ENCODE data around the gene CCNI2.
"Not testable (repeated sequence)": the region's sequence is repeated elsewhere in the genome, so short reads cannot be mapped to it uniquely, and the experiment has no call there.

Gene CCNI2

GRCh38 chr5:132778129-132778528, 30.9 kb downstream of the CCNI2 start:
- in situ Hi-C loops (cut with MboI; ENCODE audit: low sequenced_read_pairs): no loop called here

GRCh38 chr5:132778856-132779255, 31.6 kb downstream of the CCNI2 start:
- in situ Hi-C loops (cut with MboI; ENCODE audit: low sequenced_read_pairs): no loop called here

DNA sequence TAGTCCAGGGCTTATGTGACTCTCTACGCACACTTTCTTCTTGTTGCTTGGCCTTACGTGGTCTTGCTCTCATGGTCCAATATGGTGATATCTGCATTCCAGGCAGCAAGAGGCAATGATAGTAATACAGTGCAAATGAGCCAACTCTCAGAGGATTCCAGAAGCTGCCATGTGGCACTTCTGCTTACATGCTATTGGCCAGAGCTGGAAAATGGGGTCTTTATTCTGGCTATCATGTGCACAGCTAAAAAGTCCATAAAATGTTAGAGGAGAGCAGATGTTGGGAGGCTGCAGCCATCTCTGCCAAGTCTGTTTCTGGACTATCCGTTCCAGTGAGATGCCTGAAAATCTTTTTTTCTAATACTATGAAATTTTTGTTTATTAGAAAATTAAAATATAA, 32.7 kb downstream of the CCNI2 start:
- in situ Hi-C loops (cut with MboI; ENCODE audit: low sequenced_read_pairs): no loop called here

GRCh38 chr5:132780577-132780976, 33.4 kb downstream of the CCNI2 start:
- in situ Hi-C loops (cut with MboI; ENCODE audit: low sequenced_read_pairs): no loop called here

- in situ Hi-C loops (cut with MboI; ENCODE audit: low sequenced_read_pairs): no loop called here
Observed at GRCh38 chr5:132781029-132781428, 33.8 kb downstream of the CCNI2 start.

- in situ Hi-C loops (cut with MboI; ENCODE audit: low sequenced_read_pairs): no loop called here
Observed at GRCh38 chr5:132782101-132782500, 34.9 kb downstream of the CCNI2 start.

- in situ Hi-C loops (cut with MboI; ENCODE audit: low sequenced_read_pairs): no loop called here
Observed at GRCh38 chr5:132785365-132785764, 38.1 kb downstream of the CCNI2 start.

- in situ Hi-C loops (cut with MboI; ENCODE audit: low sequenced_read_pairs): no loop called here
Observed at GRCh38 chr5:132785864-132786263, 38.6 kb downstream of the CCNI2 start.

- in situ Hi-C loops (cut with MboI; ENCODE audit: low sequenced_read_pairs): no loop called here
Observed at GRCh38 chr5:132787076-132787475, 39.9 kb downstream of the CCNI2 start.

DNA sequence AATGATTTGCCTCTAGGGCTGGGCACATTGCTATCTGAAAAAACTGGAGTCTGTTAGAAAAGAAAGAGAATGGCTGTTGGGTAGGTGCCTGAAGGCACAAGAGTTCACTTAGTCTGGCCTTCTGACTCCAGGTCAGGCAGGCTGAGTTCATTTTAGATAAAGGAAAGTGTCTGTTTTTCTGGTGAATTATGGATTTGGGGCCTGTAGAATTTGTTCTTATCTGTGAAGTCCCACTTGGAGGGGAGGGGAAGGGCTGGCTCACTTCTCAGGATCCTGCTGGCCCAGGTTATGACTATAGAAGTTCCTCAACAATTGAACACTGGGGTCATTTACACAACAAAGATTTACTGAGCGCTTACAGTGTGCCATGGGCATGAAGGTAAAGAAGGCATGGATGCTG, 41.3 kb downstream of the CCNI2 start:
- in situ Hi-C loops (cut with MboI; ENCODE audit: low sequenced_read_pairs): no loop called here

DNA sequence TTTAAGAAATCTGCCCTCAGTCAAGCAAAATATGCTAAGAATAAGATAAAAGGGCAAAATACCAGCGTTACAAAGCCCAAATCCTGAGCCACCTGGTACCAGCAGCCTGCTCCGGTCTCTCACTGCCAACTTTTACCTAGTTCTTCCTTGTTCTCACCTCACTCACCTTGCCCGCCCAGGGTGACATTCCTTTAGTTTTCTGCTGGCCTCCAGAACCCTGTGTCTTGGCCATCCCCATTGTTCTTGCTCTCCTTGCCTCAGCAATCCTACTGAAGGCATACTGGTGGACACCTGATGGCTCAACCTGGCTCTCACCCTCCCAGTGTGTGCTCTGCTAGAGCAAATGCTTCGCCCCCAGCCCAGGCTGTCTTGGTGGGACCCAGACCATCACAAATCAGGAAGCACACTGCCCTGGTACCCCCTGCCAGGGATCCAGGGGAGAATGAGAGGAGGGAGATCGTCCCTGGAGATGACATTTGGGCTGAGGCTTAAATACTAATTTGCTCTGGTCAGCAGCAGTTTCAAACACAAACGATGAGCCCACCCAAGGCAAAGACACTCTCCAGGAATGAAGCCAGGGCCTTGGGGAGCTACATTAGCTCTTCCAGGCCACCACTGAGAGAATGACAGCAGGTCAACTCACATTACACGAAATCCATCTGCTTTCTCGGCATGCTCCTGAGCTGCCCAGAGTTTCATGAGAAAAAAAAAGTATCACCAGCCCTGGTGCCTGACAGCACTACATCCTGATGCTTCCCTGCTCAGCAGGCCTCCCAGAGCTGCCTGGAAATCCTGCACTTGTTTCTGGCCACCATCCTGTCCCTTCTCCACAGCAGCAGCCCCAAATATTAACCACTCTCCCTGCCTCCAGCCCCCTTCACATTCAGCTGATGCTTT, 42.0 kb downstream of the CCNI2 start:
- in situ Hi-C loops (cut with MboI; ENCODE audit: low sequenced_read_pairs): no loop called here

DNA sequence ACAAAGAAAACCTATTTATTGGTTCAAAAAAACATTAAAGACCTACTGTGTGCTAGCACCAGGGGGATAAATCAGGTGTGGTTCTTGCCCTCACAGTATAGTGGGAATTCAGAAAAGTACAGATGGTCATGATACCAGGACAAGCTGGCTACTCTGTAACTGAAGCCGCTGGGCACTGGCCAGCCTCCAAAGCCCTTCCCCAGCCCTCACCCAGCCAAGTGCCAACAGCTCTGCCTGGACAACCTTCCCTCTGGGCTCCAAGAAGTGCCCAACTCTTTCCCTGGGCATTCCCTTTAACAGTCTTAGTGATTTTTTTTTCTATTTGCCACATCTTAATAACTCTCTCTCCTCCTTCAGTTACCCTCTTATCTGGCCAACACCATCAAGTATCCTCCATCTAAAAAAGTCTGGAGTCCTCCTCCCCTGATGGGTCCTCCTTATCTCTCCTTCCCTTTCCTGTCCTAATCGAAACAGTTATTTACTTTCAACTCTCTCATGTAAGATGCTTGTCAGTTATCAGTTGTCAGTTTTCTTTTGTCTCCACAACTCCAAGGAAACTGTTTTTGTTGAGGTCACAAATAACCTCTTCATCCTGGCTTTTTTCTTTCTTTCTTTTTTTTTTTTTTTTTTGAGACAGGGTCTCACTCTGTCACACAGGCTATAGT, 43.1 kb downstream of the CCNI2 start:
- in situ Hi-C loops (cut with MboI; ENCODE audit: low sequenced_read_pairs): no loop called here

- in situ Hi-C loops (cut with MboI; ENCODE audit: low sequenced_read_pairs): no loop called here
Observed at GRCh38 chr5:132791026-132791425, 43.8 kb downstream of the CCNI2 start.

DNA sequence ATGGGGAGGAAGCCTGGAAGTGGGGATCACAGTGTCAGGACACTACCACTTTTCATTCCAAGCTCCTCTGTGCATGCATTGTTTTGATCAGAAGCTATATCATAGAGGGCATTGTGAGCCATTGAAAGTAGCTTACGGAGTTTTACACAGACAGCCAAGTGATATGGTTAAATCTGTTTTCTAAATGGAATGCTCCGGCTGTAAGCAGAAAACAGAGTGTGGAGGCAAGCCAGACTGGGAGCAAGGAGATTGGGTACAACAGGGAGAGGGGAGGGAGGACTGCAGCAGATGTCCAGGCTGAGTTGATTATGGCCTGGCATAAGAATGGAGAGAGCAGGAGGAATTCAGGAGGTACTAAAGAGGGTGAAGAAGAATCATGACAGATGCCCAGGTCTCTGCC, 50.4 kb downstream of the CCNI2 start:
- in situ Hi-C loops (cut with MboI; ENCODE audit: low sequenced_read_pairs): no loop called here

DNA sequence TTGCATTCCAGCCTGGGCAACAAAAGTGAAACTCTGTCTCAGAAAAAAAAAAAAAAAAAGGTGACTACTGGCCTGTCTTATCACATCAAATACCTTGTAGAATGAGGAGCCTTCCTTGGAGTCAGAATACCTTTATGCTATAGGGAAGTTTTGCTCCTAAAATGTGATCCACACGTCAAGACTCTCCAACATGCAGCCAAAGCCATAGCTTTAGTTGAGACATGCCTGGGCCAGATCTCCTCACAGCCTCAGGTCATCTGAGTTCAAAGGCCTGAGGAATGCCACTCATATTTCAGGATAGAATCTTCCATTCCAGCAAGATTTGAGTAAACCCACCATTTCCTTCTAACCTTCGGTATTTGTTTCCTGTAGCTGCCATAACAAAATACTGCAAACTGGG, 52.2 kb downstream of the CCNI2 start:
- in situ Hi-C loops (cut with MboI; ENCODE audit: low sequenced_read_pairs): no loop called here

DNA sequence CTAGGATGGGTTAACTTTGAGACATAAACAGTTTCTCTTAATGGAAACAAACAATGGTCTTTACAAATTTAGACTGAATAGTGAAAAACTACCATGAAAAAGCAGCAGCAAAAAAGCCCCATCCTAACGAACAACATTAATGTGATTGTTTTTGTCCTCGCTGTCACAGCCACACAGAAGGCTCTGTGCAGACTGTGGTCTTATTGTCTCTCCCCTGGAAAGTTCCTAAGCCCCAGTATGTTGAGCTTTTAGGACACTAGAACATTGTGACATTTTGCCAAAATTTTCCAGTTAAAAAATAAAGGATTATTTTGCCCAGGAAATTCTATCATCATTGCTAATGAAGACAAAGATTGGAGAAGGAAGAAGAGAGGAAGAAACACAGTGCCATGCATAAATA, 53.3 kb downstream of the CCNI2 start:
- in situ Hi-C loops (cut with MboI; ENCODE audit: low sequenced_read_pairs): no loop called here

GRCh38 chr5:132802044-132802684, 54.9 kb downstream of the CCNI2 start:
- in situ Hi-C loops (cut with MboI; ENCODE audit: low sequenced_read_pairs): no loop called here

GRCh38 chr5:132802685-132803066, 55.5 kb downstream of the CCNI2 start:
- in situ Hi-C loops (cut with MboI; ENCODE audit: low sequenced_read_pairs): not testable (repeated sequence)
